Measurements from ENCODE around the gene ADAMTSL2. TPM values are rescaled to one million over a fixed set of nuclear protein-coding genes. Genes with fewer than 3 reads are reported as not detected.
A peak's percentile ranks its signal among the peaks of the same experiment; 100 is the strongest.

ADAMTSL2 gene
- total RNA-seq, 1 donor from 2014 or later = 0.15 TPM

DNA sequence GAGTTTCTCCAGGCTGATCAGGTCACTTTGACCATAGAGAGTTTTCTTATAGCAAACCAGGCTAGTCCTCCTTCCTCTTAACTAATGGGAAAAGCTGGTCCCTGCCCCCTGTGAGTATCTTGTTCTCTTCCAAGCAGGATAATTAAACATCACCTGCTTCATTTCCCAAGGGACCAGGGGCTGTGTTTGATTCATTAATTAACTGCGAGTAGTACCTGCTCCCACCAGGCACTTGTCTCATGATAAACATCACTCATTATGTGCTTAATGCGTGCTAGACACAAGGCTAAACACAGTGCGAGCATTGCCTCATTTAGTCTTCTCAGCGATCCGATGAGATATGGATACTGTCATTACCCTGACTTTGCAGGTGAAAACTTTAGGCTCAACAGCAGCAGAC is 76.3 kb downstream of the ADAMTSL2 start:
- Mint-ChIP-seq H3K9me3 (ENCODE audit: low read depth) (no peaks in the 10 kb centered on the region), H3K4me3 (ENCODE audit: unreplicated experiment) (no peak overlapping the region), H3K27ac (ENCODE audit: unreplicated experiment) (no peak overlapping the region), H3K27me3 (ENCODE audit: low read depth) (peaks cover 78% of the 10 kb centered on the region), H3K4me1 (ENCODE audit: low read depth) (peaks cover 5% of the 10 kb centered on the region), H3K36me3 (ENCODE audit: low read depth) (no peaks in the 10 kb centered on the region)
- TF ChIP-seq, protein P1, sequence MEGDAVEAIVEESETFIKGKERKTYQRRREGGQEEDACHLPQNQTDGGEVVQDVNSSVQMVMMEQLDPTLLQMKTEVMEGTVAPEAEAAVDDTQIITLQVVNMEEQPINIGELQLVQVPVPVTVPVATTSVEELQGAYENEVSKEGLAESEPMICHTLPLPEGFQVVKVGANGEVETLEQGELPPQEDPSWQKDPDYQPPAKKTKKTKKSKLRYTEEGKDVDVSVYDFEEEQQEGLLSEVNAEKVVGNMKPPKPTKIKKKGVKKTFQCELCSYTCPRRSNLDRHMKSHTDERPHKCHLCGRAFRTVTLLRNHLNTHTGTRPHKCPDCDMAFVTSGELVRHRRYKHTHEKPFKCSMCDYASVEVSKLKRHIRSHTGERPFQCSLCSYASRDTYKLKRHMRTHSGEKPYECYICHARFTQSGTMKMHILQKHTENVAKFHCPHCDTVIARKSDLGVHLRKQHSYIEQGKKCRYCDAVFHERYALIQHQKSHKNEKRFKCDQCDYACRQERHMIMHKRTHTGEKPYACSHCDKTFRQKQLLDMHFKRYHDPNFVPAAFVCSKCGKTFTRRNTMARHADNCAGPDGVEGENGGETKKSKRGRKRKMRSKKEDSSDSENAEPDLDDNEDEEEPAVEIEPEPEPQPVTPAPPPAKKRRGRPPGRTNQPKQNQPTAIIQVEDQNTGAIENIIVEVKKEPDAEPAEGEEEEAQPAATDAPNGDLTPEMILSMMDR (IDR thresholded peaks at IDR 0.05) = no peak
- DNase-seq (ENCODE audit: low spot score) = no peak

DNA sequence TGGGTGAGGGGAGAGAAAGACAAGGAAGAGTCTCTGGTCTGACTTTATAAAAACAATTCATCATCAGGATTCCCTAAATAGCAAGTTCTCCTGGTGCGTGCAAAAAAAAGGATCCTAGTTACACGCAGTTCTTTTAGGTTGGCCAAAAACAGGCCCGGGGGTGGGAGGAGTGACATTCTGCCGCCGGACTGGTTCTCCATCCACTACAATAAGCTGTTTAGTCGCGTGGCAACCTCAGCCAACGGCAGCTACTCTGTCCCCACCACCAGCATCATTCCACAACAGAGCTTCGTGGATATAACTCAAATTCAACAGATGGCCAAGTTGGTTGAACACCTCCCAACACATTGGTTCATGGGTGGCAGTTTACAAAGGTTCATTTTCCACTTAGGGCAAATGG is 77.5 kb downstream of the ADAMTSL2 start:
- DNase-seq (ENCODE audit: low spot score) = peak; percentile 26
- H3K36me3 Mint-ChIP-seq (ENCODE audit: low read depth) = no peaks in the 10 kb centered on the region
- H3K9me3 Mint-ChIP-seq (ENCODE audit: low read depth) = no peaks in the 10 kb centered on the region
- H3K4me1 Mint-ChIP-seq (ENCODE audit: low read depth) = peaks cover 5% of the 10 kb centered on the region
- TF ChIP-seq, protein P1 (IDR thresholded peaks at IDR 0.05) = no peak
- no peak overlapping the region for H3K27ac Mint-ChIP-seq (ENCODE audit: unreplicated experiment)
- H3K4me3 Mint-ChIP-seq (ENCODE audit: unreplicated experiment) = no peak overlapping the region
- H3K27me3 Mint-ChIP-seq (ENCODE audit: low read depth) = peaks cover 71% of the 10 kb centered on the region

DNA sequence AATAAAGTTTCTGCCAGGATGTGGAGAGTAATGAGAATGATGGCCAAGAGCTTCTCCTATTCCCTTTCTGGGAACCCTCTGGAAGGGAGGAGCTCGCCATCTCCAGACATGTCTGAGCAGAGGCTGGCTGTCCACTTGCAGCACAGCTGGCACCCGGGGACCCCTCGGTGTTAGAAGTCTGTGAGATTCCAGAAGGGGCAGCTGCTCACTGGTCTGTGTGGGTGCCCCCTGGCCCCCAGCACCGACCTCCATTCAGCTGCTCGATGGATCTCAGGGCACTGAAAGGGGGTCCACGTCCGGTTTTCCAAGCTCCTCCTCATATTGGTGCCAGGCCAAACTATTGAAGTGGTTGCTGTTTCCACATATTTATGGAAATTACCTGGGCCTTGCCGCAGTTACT is 78.3 kb downstream of the ADAMTSL2 start:
- no peaks in the 10 kb centered on the region for H3K9me3 Mint-ChIP-seq (ENCODE audit: low read depth)
- no peak overlapping the region for H3K27ac Mint-ChIP-seq (ENCODE audit: unreplicated experiment)
- DNase-seq (ENCODE audit: low spot score) = peak; percentile 57
- no peaks in the 10 kb centered on the region for H3K36me3 Mint-ChIP-seq (ENCODE audit: low read depth)
- no peak overlapping the region for H3K4me3 Mint-ChIP-seq (ENCODE audit: unreplicated experiment)
- TF ChIP-seq, protein P1 (IDR thresholded peaks at IDR 0.05) = no peak
- peaks cover 5% of the 10 kb centered on the region for H3K4me1 Mint-ChIP-seq (ENCODE audit: low read depth)
- peaks cover 69% of the 10 kb centered on the region for H3K27me3 Mint-ChIP-seq (ENCODE audit: low read depth)

DNA sequence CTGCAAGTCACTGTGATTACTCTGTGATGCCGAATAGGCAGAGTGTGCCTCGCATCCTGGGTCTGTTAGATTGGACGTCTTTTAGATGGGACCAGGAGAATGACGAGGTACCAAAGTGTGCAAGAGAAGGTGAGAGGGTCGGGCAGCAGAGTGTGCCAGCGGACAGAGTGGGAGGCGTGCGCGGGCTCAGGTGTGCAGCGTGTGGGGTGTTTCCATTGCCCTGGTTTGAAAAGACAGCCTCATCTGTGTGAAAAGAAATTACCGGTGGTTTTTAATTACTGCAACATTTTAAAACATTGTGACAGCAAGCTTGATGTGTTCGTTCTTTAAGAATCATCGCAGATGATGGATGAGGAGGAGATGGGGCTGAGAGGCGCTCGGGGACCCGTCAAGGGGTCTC is 78.9 kb downstream of the ADAMTSL2 start:
- Mint-ChIP-seq H3K27ac (ENCODE audit: unreplicated experiment) (no peak overlapping the region), H3K27me3 (ENCODE audit: low read depth) (peaks cover 71% of the 10 kb centered on the region), H3K4me3 (ENCODE audit: unreplicated experiment) (no peak overlapping the region), H3K36me3 (ENCODE audit: low read depth) (no peaks in the 10 kb centered on the region), H3K9me3 (ENCODE audit: low read depth) (no peaks in the 10 kb centered on the region), H3K4me1 (ENCODE audit: low read depth) (peaks cover 5% of the 10 kb centered on the region)
- TF ChIP-seq, protein P1 (IDR thresholded peaks at IDR 0.05) = no peak
- DNase-seq (ENCODE audit: low spot score) = no peak

DNA sequence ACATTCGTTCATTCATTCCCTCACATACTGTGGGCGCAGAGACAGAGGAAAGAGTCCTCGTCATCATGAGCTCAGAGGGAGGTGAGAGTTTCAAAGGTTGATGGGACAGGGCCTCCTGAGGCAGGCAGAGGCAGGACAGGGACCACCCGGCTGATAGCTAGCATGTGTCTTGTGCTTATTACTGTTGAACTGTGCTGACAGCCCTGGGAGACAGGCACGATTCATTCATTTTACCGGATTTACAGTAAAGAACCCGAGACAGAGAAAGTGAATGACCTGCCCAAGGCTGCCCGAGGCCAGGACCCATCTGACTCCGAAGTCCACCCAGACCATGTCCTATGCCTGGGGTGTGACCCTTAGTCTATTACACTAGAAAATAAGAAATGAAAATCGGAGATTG is 79.6 kb downstream of the ADAMTSL2 start:
- Mint-ChIP-seq H3K9me3 (ENCODE audit: low read depth) (no peaks in the 10 kb centered on the region), H3K4me3 (ENCODE audit: unreplicated experiment) (no peak overlapping the region), H3K4me1 (ENCODE audit: low read depth) (peaks cover 5% of the 10 kb centered on the region), H3K27ac (ENCODE audit: unreplicated experiment) (no peak overlapping the region), H3K27me3 (ENCODE audit: low read depth) (peaks cover 76% of the 10 kb centered on the region), H3K36me3 (ENCODE audit: low read depth) (no peaks in the 10 kb centered on the region)
- TF ChIP-seq, protein P1 (IDR thresholded peaks at IDR 0.05) = no peak
- DNase-seq (ENCODE audit: low spot score) = no peak
